HG03095 (cell line): Measurements from ENCODE around the gene PYGO2.

Experiments
- ATAC-seq: cut with Tn5 transposase; IDR thresholded peaks from one replicate; pipeline ENCODE4 v1.9.1; 2021; ENCODE audit warnings: moderate library complexity; ENCODE audit not compliant: unreplicated experiment

PYGO2 gene

DNA sequence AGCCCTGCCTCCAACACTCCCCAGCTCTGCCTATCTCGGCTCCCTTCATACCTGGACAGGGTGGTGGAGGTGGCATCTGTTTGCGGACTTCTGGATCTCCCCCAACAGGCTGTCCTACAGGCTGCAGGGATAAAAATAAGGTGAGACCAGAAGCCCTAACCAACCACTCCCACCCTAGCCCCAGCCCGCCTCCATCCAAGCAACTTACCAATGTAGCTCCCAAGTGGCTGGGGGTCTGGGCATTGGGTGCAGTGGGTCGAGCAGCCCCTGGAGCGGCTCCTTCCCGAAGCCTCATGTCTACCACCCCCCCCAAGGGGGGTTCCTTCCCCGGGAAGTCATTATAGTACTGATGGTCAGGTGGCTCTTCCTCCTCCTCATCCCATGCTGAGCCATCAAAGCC is 4.5 kb upstream of the PYGO2 start:
- no peak for ATAC-seq

DNA sequence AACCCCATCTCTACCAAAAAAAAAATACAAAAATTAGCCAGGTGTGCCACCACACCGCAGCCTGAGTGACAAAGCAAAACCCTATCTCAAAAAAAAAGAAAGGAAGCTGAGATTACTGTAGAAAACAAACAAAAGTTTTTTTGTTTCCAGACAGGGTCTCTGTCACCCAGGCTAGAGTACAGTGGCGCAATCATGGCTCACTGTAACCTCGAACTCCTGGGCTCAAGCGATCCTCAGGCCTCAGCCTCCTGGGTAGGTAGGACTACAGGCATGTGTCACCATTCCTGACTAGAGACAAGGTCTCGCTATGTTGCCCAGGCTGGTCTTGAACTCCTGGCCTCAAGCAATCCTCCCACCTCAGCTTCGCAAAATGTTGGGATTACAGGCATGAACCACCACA is 2.8 kb upstream of the PYGO2 start:
- no peak for ATAC-seq

- no peak for ATAC-seq
Measured at GRCh38 chr1:154963643-154964042, 2.1 kb upstream of the PYGO2 start.

DNA sequence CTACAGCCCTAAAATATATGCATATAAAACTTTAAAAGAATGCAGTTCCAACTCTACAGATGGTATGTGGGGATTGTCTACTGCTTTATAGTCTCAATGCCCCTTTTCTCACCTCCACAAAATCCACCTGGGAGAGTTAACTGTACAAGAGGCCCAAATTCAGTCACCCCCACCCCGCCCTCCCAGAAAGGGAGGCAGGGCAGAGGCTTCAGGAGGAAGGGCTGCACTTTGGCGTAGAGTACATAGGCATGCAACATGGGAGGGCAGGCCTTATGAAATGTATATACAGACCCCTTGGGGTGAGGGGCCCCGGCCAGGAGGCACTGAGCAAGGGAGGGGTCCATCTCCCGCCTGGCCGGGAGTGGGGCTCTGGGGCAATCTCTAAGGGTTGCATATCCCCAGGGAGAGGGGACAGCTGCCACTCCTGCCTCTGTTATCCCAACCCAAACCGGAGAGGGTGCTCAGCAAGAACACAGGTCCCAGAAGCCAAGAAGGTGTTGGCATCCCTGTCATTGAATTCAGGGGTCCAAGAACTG is 1.3 kb upstream of the PYGO2 start:
- ATAC-seq = no peak

DNA sequence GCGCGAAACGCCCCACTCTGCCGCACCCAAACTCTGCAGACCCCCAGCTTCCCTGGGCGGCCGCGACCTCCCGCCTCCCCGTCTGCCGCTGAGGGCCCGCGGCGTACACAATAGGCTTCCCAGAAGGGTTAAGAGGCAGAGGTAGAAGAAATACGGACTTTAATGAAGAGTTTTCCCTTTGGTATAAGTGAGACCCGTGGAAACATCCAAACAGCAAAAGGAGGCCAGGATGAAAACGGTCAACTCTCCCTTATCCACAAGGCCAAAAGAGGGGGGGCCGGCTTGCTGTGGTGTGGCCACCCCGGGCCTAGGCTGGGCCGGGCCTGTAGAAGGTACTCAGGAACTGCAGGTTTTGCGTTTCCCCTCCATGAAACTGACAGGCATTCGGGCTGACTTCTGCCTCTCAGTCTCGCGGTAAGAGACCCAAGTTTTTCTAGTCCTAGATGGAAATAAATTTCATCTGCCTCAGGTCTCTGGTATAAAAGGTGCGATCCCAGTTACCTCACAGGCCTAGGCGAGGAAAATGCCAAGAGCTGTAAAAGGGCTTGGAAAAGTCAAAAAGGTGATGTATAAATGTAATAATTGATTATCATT is 671 bp upstream of the PYGO2 start:
- no peak for ATAC-seq

DNA sequence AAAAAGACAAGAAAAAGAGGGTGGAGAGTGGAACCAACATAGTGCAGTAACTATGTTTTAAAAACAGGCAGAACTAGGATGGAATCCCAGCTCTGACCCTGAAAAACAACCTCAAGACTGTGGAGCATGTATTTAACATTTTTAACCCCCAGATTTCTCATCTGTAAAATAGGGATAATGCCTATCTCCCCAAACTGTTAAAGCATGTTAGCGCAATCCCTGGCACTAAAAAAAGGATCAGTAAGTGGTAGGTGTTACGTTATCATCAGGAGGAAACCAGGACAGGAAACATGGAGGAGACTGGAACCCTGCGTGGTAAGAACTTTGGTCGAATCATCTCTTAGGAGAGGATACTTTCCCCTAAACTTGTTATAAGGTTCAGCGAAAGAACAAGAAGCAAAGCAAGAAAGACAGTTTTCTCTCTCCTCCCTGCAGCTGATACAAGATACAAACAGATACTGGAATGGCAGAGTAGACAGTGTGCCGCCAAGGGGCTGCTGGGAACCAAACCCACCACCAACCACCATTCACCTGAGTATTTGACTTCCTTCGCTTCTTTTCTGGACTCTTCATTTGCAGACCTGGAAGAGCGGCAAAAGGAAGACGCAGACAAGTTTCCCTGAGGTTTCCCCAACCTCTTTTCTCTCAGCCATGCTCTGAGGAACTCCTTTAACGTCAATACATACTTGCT is 991 bp downstream of the PYGO2 start:
- no peak for ATAC-seq

DNA sequence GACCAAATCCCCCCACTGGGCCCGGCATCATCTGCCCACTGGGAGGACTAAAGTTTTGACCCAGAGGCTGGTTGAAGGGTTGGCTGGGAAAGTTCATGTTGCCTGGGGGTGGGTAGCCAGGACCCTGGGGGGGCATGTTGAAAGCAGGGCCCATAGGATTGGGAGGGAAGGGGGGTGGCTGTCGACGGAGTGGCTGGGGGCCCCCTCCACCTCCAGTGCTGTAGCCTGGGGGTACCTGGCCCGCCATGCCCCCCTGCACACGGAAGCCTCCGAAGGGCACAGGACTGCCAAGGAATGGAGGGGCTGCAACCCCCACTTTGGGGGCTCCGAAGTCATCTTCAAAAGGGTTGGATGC is 2.2 kb downstream of the PYGO2 start:
- no peak for ATAC-seq

DNA sequence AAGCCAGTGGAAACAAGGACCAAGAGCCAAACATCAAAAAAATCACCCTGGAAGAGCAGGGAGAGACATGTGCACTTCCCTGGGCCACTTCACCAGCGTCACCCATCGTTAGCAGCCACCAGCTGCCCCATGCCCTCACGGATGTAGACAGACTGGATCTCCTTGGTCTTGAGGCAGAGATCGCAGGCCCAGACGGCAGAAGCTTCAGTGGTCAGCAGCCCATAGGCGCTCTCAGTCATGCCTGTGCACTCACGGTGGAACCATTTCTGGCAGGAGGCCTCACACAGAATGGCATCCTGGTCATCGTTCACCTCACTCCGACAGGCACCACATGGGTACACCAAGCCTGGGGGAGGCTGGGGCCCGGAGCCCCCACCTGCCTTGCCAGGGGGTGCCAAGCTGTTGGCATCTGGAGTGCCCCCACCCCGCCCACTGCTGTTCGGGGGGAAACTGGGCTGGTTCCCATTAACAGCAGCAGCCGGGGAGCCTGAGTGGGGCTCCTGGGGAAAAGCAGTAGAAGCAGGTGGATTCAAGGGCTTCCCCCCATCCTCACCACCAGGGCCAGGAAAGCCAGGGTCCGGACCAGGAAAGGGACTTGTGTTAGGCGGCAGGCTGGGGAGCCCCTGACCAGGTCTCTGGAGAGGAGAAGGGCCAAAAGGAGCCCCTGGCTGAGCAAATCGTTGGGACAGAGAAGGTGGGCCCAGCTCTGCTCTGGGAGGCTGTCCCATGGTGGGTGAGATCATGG is 2.7 kb downstream of the PYGO2 start:
- no peak for ATAC-seq

DNA sequence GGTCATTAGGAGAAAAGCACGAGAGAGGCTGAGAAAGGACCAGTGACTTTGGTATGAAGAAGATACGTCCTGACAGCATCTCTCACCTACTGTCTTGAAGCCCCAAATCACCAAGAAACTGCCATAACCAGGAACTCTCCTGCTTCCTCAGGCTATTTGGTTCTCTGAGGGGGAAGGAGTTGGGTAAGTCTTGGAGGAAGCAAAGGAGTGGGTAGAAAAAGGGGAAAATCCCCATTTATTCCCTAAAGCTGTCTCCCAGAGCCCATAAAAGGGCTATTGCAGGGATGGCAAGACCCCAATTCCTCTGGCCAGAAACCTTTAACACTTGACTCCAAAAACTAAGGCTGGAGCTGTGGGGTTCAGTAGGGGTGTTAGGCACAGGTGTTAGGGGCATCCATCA is 3.5 kb downstream of the PYGO2 start:
- ATAC-seq = no peak

DNA sequence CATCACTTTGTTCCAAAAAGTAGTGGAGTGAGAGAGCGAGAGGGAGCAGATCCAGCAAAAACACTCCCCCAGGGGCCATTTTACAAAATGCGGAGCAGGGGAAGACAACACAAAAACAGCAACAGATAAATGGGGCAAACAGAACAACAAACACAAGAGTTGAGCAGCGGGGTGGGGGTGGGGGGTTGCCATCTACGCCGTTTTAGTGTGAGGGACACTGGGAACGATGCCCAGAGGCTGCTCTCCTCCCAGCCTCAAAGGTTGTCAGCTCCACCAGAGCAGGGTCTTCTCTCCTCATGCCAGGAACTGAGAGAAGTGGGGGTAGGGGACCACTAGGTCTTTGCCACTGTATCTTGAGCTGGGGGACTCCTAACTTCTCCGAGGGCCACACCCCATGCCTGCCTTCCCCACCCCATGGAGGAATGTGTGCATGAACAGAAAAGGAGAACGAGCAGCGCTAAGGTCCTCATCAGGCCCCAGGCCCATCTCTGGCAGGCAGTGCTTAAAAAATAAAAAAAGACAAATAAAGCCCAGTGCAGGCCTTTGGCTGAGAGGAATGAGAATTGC is 4.4 kb downstream of the PYGO2 start:
- ATAC-seq = no peak

- ATAC-seq = no peak
Measured at GRCh38 chr1:154956544-154956941, 5.0 kb downstream of the PYGO2 start.

- peak; percentile 43 for ATAC-seq
Measured at GRCh38 chr1:154955718-154956543, 5.7 kb downstream of the PYGO2 start, which contains the start of gene PBXIP1. Gene PBXIP1, minus strand, starts transcription at chr1:154956099. Its CDS starts 2,378 bp downstream, at chr1:154953721.

DNA sequence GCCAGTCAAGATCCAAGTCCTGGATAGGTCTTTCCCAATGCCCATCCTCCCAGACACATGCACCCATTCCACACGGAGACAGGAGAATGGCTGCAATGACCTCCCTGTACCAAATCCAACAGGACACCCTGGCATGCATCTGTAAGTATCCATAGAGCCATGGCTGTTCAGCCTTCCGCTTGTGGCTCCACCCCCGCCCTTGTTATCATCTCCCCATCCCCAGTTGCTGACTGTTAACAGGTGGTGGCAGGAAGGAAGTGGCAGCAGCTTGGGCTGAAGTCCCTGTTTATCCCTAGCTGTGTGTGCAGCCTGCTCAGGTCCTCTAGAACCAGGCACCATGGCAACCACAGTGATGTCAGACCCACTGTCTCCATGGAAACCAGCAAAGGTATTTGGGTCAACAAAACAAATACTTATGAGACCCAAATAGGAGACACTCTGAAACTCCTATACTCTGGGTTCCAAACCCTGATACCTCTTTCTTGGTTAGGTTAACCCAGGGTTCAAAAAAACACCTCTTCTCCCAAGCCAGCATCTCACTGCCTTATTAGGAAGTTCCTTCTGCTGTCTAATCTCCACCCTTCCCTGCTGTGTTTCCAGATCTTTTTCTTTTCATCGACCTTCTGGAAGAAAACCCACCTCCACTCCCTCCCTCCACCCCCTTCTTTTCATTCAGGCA is 6.4 kb downstream of the PYGO2 start:
- peak; percentile 56 for ATAC-seq

DNA sequence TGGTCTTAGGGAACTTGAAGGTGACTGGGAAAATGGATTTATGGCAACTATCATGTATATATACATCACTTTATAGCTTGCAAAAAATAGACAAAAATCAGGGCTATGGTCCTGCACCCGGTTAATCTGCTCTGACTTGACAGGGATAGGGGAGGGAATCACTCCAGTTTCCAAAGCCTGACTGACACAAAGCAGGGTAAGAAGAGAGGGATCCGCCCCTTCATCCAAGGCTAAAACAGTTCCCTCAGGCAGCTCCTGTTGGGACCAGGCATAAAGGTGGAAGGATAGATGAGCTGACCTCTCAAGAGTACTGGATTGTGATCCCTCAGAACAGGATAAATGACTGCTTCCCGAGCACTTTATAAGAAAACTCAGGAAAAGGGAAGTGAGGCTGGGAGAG is 7.0 kb downstream of the PYGO2 start:
- ATAC-seq = no peak

DNA sequence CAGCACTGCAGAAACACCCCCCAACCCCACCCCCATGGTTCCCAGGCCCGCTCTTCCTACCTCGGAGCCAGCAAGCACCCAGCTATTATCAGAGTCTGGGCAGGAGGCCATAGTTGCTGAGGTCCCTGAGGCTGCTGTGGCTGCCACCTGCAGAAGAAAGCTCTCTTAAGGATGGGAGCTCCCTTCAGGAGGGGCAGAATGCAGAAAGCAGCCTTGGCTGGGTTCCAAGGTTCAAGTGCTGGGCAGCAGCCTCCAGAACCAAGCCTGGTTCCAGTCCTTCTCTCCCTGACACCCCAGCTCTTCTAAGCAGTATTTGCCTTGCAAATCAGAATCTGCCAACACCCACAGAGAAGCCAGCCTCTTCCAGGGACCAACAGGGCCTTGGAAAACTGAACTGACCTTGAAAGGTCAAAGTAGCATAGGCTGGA is 8.0 kb downstream of the PYGO2 start:
- no peak for ATAC-seq

DNA sequence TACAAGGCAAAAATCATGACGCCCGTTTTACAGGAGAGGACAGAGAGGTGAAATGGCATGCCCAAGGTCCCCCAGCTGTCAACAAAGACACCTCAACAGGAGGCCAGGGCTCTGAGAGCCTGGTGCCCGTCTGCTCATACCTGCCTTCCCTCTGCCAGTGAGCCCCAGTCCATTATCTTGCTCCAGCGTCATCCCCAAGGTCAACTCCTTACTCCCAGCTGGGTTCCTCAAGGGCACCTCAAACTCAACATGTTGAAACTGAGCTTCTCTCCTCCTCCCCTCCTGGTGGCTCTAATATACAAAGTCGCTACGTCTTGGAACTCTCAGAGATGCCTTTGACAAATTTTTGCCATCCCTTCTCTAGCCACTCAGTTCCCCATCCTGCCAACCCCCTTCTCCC is 8.9 kb downstream of the PYGO2 start:
- no peak for ATAC-seq

DNA sequence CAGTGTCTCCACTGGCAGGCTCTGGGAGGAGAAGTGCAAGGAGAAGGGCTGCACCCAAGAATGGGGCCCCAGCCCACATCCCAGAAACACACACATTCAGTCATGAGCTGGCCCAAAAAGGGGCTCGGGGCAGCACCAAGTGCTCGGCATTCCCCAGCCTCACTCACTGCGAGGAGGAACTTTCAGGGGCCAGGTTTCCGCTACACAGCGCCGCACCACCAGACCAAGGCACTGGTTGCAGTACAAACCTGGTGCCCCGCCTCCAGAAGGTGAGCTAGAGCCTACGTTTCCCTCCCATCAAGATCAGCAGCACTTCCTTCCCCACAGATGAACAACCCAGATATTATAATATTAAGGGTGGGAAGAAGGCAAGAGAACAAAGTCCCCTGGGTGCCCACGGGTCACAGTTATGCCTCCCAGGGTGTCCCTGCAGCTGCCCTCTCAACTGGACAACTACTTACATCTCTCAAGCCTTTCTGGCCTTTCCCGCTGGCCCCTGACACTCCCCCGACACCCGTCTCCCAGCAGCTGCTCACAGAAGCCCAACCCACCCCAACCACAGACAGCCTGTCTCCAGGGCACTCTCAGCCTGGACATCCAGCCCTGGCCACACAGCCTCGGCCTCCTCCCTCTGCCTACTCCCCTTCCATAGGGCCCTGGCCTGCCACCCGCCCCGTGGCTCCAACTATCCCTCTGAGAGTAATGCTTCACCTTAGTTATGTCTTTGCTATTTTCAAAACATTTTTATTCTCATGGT is 9.5 kb downstream of the PYGO2 start:
- no peak for ATAC-seq

DNA sequence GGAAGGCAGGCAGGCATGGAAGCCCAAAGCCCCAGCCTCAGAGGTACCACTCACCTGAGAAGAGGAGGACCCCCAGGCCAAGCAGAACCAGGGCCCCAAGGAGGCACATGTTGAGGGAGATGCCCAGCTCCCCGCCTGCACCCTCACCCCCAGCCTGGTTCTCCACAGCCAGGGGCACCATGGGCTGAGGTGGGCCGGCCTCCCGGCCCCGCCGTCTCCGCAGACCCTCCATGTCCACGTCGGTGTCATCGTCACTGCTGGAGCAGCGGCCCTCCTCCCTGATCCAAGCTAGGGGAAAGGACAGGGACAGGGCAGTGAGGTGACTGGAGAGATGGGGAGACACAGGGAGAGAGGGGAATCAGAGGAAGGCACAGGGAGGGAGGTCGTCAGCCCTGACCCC is 13.5 kb downstream of the PYGO2 start:
- ATAC-seq = no peak
